ENCODE results near the gene OR52A1. TPM values are rescaled to one million over a fixed set of nuclear protein-coding genes. Genes with fewer than 3 reads are reported as not detected.

The OR52A1 gene
- total RNA-seq, 1 experiment from 2014 or later: 0.42 TPM

- Mint-ChIP-seq H3K4me1 (no peaks in the 10 kb centered on the region), H3K36me3 (ENCODE audit: insufficient read depth in 1 of 3, low read depth in 3 of 3) (no peaks in the 10 kb centered on the region; a peak in 1 of 7 replicates), H3K4me3 (no peak overlapping the region), H3K27me3 (ENCODE audit: low read depth) (no peaks in the 10 kb centered on the region), H3K27ac (no peak overlapping the region), H3K9me3 (no peaks in the 10 kb centered on the region; a peak in 1 of 5 replicates)
- WGBS (ENCODE audit: extremely low coverage, insufficient read length, low lambda C conversion rate): no CpG with 5 or more reads among the region's 10 CpGs
- Histone ChIP-seq H2BK15ac (ENCODE audit: low read depth, low read length) (no peak overlapping the region), H4K8ac (replicated peaks; ENCODE audit: insufficient read length, low read depth, low read length) (no peak overlapping the region), H3K4me1 (ENCODE audit: insufficient read depth, low read length) (no peaks in the 10 kb centered on the region), H3K79me1 (ENCODE audit: insufficient read depth, low read depth, low read length, poor library complexity, severe bottlenecking) (no peaks in the 10 kb centered on the region), H2BK12ac (ENCODE audit: insufficient read length, low read depth, low read length) (no peak overlapping the region), H3K14ac (ENCODE audit: insufficient read depth, low read length) (no peak overlapping the region), H3K18ac (ENCODE audit: insufficient read length, low read depth, low read length) (no peak overlapping the region), H3K4me2 (ENCODE audit: insufficient read depth, insufficient read length, low read length) (no peak overlapping the region), H3K27ac (ENCODE audit: insufficient read length, low read depth, low read length) (no peak overlapping the region), H3T11ph (ENCODE audit: low read length) (no peak overlapping the region), H4K20me1 (ENCODE audit: control insufficient read depth, insufficient read depth, insufficient read length) (no peaks in the 10 kb centered on the region), H3K56ac (ENCODE audit: insufficient read length, low read depth, low read length) (no peak overlapping the region), H3K27me3 (ENCODE audit: insufficient read depth, low read length) (no peaks in the 10 kb centered on the region), H4K91ac (ENCODE audit: insufficient read length, low read depth, low read length) (no peak overlapping the region), H3K79me2 (ENCODE audit: insufficient read depth, low read length) (no peaks in the 10 kb centered on the region), H3K23ac (ENCODE audit: insufficient read length, low read depth, low read length) (no peak overlapping the region), H2BK5ac (ENCODE audit: insufficient read length, low read length) (no peak overlapping the region), H3K9me3 (ENCODE audit: control insufficient read depth, low read depth, low read length) (no peaks in the 10 kb centered on the region), H2BK120ac (ENCODE audit: low read depth, low read length, poor library complexity, severe bottlenecking) (no peak overlapping the region), H4K5ac (ENCODE audit: insufficient read length, low read depth, low read length) (no peak overlapping the region), H2AK5ac (ENCODE audit: insufficient read length, low read length) (no peak overlapping the region), H3K4ac (ENCODE audit: low read depth, low read length) (no peak overlapping the region), H2AFZ (ENCODE audit: low read length) (no peak overlapping the region), H2BK20ac (ENCODE audit: low read depth, low read length, poor library complexity, severe bottlenecking) (no peak overlapping the region), H3K9ac (ENCODE audit: extremely low read depth, insufficient read length, low read length) (no peak overlapping the region), H3K23me2 (ENCODE audit: insufficient read length, low read depth, low read length, poor library complexity, severe bottlenecking) (no peaks in the 10 kb centered on the region)
- no peak for DNase-seq
- TF ChIP-seq, protein P1, sequence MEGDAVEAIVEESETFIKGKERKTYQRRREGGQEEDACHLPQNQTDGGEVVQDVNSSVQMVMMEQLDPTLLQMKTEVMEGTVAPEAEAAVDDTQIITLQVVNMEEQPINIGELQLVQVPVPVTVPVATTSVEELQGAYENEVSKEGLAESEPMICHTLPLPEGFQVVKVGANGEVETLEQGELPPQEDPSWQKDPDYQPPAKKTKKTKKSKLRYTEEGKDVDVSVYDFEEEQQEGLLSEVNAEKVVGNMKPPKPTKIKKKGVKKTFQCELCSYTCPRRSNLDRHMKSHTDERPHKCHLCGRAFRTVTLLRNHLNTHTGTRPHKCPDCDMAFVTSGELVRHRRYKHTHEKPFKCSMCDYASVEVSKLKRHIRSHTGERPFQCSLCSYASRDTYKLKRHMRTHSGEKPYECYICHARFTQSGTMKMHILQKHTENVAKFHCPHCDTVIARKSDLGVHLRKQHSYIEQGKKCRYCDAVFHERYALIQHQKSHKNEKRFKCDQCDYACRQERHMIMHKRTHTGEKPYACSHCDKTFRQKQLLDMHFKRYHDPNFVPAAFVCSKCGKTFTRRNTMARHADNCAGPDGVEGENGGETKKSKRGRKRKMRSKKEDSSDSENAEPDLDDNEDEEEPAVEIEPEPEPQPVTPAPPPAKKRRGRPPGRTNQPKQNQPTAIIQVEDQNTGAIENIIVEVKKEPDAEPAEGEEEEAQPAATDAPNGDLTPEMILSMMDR (conservative IDR thresholded peaks at IDR 0.05): no peak
These were observed 23.7 kb upstream of the OR52A1 start for GRCh38 chr11:5178046-5178837.

Measured in H9 (cell line).